HK-2 (cell line): Measurements from ENCODE around the gene KLK5.

Experiments
- DNase-seq: peaks from one replicate; pipeline ENCODE4 v3.0.0-alpha.2; 2018; ENCODE audit not compliant: unreplicated experiment

Gene KLK5

GRCh38 chr19:50968716-50969412, 16.0 kb upstream of the KLK5 start:
- no peak for DNase-seq

- no peak for DNase-seq
Observed at GRCh38 chr19:50967929-50968715, 15.3 kb upstream of the KLK5 start.

- no peak for DNase-seq
Observed at GRCh38 chr19:50964266-50964665, 11.4 kb upstream of the KLK5 start.

- no peak for DNase-seq
Observed at GRCh38 chr19:50963381-50963780, 10.5 kb upstream of the KLK5 start.

- DNase-seq, result no peak
Observed at GRCh38 chr19:50962245-50962644, 9.4 kb upstream of the KLK5 start.

- DNase-seq, result no peak
Observed at GRCh38 chr19:50959731-50960500, 7.1 kb upstream of the KLK5 start.

GRCh38 chr19:50957587-50957986, 4.7 kb upstream of the KLK5 start:
- DNase-seq, result no peak

- no peak for DNase-seq
Observed at GRCh38 chr19:50949861-50950260, 3.0 kb downstream of the KLK5 start.

GRCh38 chr19:50947123-50947522, 5.7 kb downstream of the KLK5 start:
- no peak for DNase-seq

- no peak for DNase-seq
Observed at GRCh38 chr19:50944795-50945194, 8.0 kb downstream of the KLK5 start.

- DNase-seq, result no peak
Observed at GRCh38 chr19:50943074-50943828, 9.6 kb downstream of the KLK5 start.

- no peak for DNase-seq
Observed at GRCh38 chr19:50939596-50939995, 13.2 kb downstream of the KLK5 start.

- DNase-seq, result no peak
Observed at GRCh38 chr19:50933640-50934039, 19.2 kb downstream of the KLK5 start.

GRCh38 chr19:50932690-50933083, 20.2 kb downstream of the KLK5 start:
- DNase-seq, result no peak

- no peak for DNase-seq
Observed at GRCh38 chr19:50932018-50932689, 20.7 kb downstream of the KLK5 start.

- DNase-seq, result no peak
Observed at GRCh38 chr19:50931023-50931422, 21.8 kb downstream of the KLK5 start.

GRCh38 chr19:50928831-50929230, 24.0 kb downstream of the KLK5 start:
- DNase-seq, result no peak

- no peak for DNase-seq
Observed at GRCh38 chr19:50926144-50926543, 26.7 kb downstream of the KLK5 start.

GRCh38 chr19:50925734-50926133, 27.1 kb downstream of the KLK5 start:
- DNase-seq, result no peak

- DNase-seq, result no peak
Observed at GRCh38 chr19:50924586-50924985, 28.3 kb downstream of the KLK5 start.

GRCh38 chr19:50922317-50922853, 30.5 kb downstream of the KLK5 start:
- peak; percentile 78 for DNase-seq
